CD4-positive, alpha-beta T cell (primary cell): ENCODE results near the gene E2F7. TPM values are rescaled to one million over a fixed set of nuclear protein-coding genes. Genes with fewer than 3 reads are reported as not detected.
A peak's percentile ranks its signal among the peaks of the same experiment; 100 is the strongest.

Experiments used
- ATAC-seq: fragments of 200-7000 bp; cut with Tn5 transposase; one replicate; pipeline ENCODE4 v1.10.0; 2022; ENCODE audit warnings: mild to moderate bottlenecking; ENCODE audit not compliant: poor library complexity
- CTCF ChIA-PET: fragments of 350-600 bp; sonication (Branson Sonifier 250); formaldehyde crosslinking; loops from one replicate; lab custom pipeline; 2021; ENCODE audit warnings: antibody characterized with exemption, inconsistent platforms; lab: Charles Lee
- POLR2A ChIA-PET: fragments of 350-600 bp; sonication (Branson Sonifier 250); formaldehyde crosslinking; loops from one replicate; lab custom pipeline; 2021; ENCODE audit warnings: antibody characterized with exemption, inconsistent platforms; lab: Charles Lee
- DNase-seq, 14 experiments: peaks; one replicate each; pipeline ENCODE4 v3.0.0-alpha.2; 2013 to 2020; ENCODE audit warnings: mixed read lengths in 2 of 14
- H3K27ac ChIP-seq, 2 donors: one replicate each; pipeline versions ENCODE4 v1.5.1 to v1.7.0; 2013; ENCODE audit warnings: low read length in 2 of 2, low read depth in 1 of 2, mild to moderate bottlenecking in 1 of 2
- H3K27me3 ChIP-seq, 2 experiments: 1 replicate in 1 of 2; 2 replicates in 1 of 2; pipeline versions ENCODE4 v1.6.1 to v1.7.0; 2013; ENCODE audit warnings: low read length in 2 of 2, control low read depth in 1 of 2, mild to moderate bottlenecking in 1 of 2, moderate library complexity in 1 of 2; ENCODE audit not compliant: insufficient read depth in 2 of 2, control insufficient read depth in 1 of 2
- H3K36me3 ChIP-seq: one replicate; pipeline ENCODE4 v1.6.1; 2013; ENCODE audit warnings: low read length, control low read depth; ENCODE audit not compliant: insufficient read depth
- H3K4me1 ChIP-seq: one replicate; pipeline ENCODE4 v1.6.1; 2013; ENCODE audit warnings: low read length, control low read depth; ENCODE audit not compliant: insufficient read depth
- H3K4me3 ChIP-seq: one replicate; pipeline ENCODE4 v1.5.1; 2013; ENCODE audit warnings: mild to moderate bottlenecking, low read length, moderate library complexity
- H3K9me3 ChIP-seq, 2 experiments: 1 replicate in 1 of 2; 2 replicates in 1 of 2; pipeline versions ENCODE4 v1.6.1 to v1.7.0; 2013; ENCODE audit warnings: low read length in 2 of 2, mild to moderate bottlenecking in 2 of 2, control low read depth in 1 of 2, moderate library complexity in 1 of 2; ENCODE audit not compliant: control insufficient read depth in 1 of 2, insufficient read depth in 1 of 2
- H3K27ac Mint-ChIP-seq: one replicate; pipeline ENCODE4 v1.8.0; 2020; ENCODE audit warnings: mixed read lengths
- H3K27me3 Mint-ChIP-seq: one replicate; pipeline ENCODE4 v1.8.0; 2021; ENCODE audit warnings: mixed read lengths
- H3K36me3 Mint-ChIP-seq: one replicate; pipeline ENCODE4 v1.8.0; 2021; ENCODE audit warnings: low read depth, mixed read lengths
- H3K4me1 Mint-ChIP-seq: one replicate; pipeline ENCODE4 v1.8.0; 2021; ENCODE audit warnings: low read depth, mixed read lengths
- H3K4me3 Mint-ChIP-seq: one replicate; pipeline ENCODE4 v1.8.0; 2020; ENCODE audit warnings: mild to moderate bottlenecking, mixed read lengths
- H3K9me3 Mint-ChIP-seq: one replicate; pipeline ENCODE4 v1.8.0; 2020; ENCODE audit warnings: mixed read lengths
- CTCF ChIP-seq: fragments of 200-600 bp; IDR thresholded peaks from one replicate; pipeline ENCODE4 v1.8.0; 2022; ENCODE audit warnings: antibody characterized with exemption, mild to moderate bottlenecking
- intact Hi-C, 2 experiments: fragments of 100-400 bp; cut with DNase I in 1 of 2; cut with micrococcal nuclease in 1 of 2; formaldehyde crosslinking; loops; one replicate each; pipeline versions ENCODE4 v1.15.1 to v1.9.0; 2023 to 2025; cut with DNase I, micrococcal nuclease
- total RNA-seq, 174 experiments: library from RNA in 2 of 174; stranded (reverse) in 2 of 174; gene quantifications; one replicate each; pipeline ENCODE4 v1.2.3 and lab custom pipeline; 2021 to 2026

E2F7 gene
- total RNA-seq, 2 experiments from 2014 or later = 0.14 to 0.16 TPM

DNA sequence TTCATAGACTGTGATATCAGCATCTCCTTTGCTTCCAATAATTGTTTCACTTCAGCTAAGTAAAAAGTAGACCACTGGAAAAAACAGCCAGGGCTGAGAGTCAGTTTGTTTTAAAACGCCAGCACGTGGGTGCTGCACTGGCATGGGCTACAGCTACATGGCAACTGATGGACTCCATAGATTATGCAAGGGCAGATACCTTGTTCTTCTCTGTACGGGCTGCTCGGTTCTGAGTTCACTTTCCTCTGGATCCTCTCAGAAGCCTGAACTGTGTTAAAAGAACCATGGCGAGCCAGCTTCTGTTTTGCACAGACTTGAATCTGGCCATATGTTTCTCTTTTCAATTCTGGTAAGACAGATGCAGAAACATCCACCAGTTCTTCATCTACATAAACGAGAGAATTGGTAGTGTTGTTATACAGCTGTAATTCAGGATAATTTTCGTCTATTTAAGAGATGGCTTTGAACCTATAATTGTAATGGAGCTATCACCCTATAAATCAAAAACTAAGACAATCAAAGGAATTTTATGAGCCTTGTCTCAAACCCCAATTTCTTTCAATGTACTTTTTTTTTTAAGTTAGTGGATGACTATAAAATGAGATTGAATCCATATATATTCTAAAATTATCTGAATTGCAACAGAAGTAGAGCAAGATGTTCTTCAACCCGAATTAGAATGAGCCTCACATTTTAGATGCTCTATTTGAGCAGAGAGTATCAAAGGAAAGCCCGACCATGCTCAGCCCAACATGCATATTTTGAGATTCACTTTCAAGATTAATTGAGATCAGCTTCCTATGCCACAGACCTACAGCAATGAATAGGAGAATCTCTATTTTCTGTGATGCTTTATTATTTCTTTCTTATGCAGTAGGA is 31.5 kb downstream of the E2F7 start:
- intact Hi-C loops = no loop called here
- H3K36me3 ChIP-seq = no peaks in the 10 kb centered on the region
- no peaks in the 10 kb centered on the region for H3K4me1 Mint-ChIP-seq
- H3K27ac ChIP-seq = no peak overlapping the region
- ATAC-seq (no peak), DNase-seq (no peak)
- no peaks in the 10 kb centered on the region for H3K27me3 Mint-ChIP-seq
- H3K36me3 Mint-ChIP-seq = no peaks in the 10 kb centered on the region
- ChIA-PET POLR2A (no interaction called here), CTCF (interaction anchor here (1.2 to 1.8 kb wide), 2 partner anchors 11 to 23 kb away, joined by 3 to 4 read pairs; no protein-coding TSS in a partner anchor)
- no peak overlapping the region for H3K27ac Mint-ChIP-seq
- H3K4me1 ChIP-seq = no peaks in the 10 kb centered on the region
- peaks cover 4% of the 10 kb centered on the region for H3K9me3 Mint-ChIP-seq
- TF ChIP-seq CTCF = no peak
- H3K27me3 ChIP-seq = no peaks in the 10 kb centered on the region
- no peak overlapping the region for H3K4me3 ChIP-seq
- H3K4me3 Mint-ChIP-seq = no peak overlapping the region
- H3K9me3 ChIP-seq = peaks cover 5 to 9% of the 10 kb centered on the region in 2 experiments

DNA sequence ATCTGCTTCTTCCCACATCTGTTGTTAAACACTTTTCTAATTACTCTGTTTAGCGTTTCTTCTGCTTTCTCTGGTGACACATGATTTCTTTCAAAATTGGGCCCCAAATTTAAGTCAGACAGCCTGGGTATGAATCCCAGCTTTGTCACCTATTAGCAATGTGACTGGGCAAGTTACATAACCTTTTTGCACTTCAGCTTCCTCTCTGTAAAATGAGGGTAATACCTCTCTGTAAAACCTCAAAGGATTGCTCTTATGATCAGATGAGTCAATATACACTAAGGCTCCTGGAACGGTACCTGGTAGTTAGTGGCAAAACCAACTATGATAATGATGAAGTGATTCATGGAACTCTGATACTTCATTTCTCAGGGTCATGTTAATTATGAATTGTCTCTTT is 33.0 kb downstream of the E2F7 start:
- DNase-seq = peak in 1 of 14 experiments; percentile 4
- H3K9me3 Mint-ChIP-seq = peaks cover 2% of the 10 kb centered on the region
- H3K4me3 Mint-ChIP-seq = no peak overlapping the region
- Histone ChIP-seq H3K27ac (no peak overlapping the region), H3K9me3 (peaks cover 0 to 5% of the 10 kb centered on the region in 2 experiments), H3K36me3 (no peaks in the 10 kb centered on the region), H3K4me1 (no peaks in the 10 kb centered on the region), H3K4me3 (no peak overlapping the region), H3K27me3 (no peaks in the 10 kb centered on the region)
- H3K36me3 Mint-ChIP-seq = no peaks in the 10 kb centered on the region
- CTCF ChIA-PET = interaction anchor here (1.2 kb wide), 1 partner anchor 22 kb away, joined by 3 read pairs; no protein-coding TSS in a partner anchor
- no peak overlapping the region for H3K27ac Mint-ChIP-seq
- no peak for ATAC-seq
- no peaks in the 10 kb centered on the region for H3K4me1 Mint-ChIP-seq
- no peak for TF ChIP-seq CTCF
- intact Hi-C loops = no loop called here
- no peaks in the 10 kb centered on the region for H3K27me3 Mint-ChIP-seq
- POLR2A ChIA-PET = no interaction called here

- no peak for TF ChIP-seq CTCF
- H3K36me3 ChIP-seq = no peaks in the 10 kb centered on the region
- DNase-seq = peak in 2 of 14 experiments; percentile 11 to 16
- no peaks in the 10 kb centered on the region for H3K4me1 ChIP-seq
- Mint-ChIP-seq H3K27me3 (no peaks in the 10 kb centered on the region), H3K36me3 (no peaks in the 10 kb centered on the region), H3K27ac (no peak overlapping the region), H3K4me1 (no peaks in the 10 kb centered on the region), H3K9me3 (peaks cover 2% of the 10 kb centered on the region), H3K4me3 (no peak overlapping the region)
- POLR2A ChIA-PET = no interaction called here
- H3K27ac ChIP-seq = no peak overlapping the region
- no peak for ATAC-seq
- CTCF ChIA-PET = no interaction called here
- no peak overlapping the region for H3K4me3 ChIP-seq
- intact Hi-C loops = no loop called here
- peaks cover 0 to 3% of the 10 kb centered on the region in 2 experiments for H3K9me3 ChIP-seq
- H3K27me3 ChIP-seq = no peaks in the 10 kb centered on the region
Measured at GRCh38 chr12:77031745-77032144, 33.6 kb downstream of the E2F7 start.
